CD4-positive, alpha-beta T cell treated with Interleukin-17A for 4 hours (primary cell): ENCODE results near the gene CDC42BPB.

Experiments
- DNase-seq: peaks from one replicate; pipeline ENCODE4 v3.0.0-alpha.2; 2020; ENCODE audit warnings: mixed read lengths

Gene CDC42BPB

DNA sequence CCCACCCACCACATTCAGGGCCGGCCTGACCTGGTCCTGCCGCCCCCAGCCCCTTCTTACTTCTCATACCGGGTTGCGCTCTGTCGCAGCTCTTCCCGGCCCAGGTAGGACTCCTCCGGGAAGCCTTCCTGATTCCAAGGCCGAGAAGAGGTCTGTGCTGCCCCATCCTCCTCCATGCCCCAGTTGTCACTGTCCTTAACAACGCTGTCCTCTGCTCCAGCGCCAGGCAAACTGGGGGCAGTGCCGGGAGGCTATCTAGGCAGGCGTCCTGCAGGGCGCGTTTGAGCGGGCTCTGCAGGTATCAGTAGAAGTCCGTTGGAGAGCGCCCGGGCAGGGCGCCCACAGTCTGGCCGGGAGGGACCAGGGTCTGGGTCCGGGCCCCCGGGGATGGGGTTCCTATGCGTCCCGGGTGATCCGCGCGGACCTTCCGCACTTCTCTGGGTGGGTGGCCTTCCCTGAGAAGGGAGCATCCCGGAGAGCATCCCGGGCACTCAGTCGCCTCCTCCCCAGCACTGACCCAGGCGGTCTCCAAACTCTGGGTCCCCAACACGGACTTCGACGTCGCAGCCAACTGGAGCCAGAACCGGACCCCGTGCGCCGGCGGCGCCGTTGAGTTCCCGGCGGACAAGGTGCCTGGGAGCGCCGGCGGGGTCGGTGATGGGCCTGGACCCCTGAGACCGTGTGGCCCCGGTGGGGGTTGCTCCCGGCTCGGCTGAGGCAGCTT is 134.0 kb downstream of the CDC42BPB start:
- no peak for DNase-seq

DNA sequence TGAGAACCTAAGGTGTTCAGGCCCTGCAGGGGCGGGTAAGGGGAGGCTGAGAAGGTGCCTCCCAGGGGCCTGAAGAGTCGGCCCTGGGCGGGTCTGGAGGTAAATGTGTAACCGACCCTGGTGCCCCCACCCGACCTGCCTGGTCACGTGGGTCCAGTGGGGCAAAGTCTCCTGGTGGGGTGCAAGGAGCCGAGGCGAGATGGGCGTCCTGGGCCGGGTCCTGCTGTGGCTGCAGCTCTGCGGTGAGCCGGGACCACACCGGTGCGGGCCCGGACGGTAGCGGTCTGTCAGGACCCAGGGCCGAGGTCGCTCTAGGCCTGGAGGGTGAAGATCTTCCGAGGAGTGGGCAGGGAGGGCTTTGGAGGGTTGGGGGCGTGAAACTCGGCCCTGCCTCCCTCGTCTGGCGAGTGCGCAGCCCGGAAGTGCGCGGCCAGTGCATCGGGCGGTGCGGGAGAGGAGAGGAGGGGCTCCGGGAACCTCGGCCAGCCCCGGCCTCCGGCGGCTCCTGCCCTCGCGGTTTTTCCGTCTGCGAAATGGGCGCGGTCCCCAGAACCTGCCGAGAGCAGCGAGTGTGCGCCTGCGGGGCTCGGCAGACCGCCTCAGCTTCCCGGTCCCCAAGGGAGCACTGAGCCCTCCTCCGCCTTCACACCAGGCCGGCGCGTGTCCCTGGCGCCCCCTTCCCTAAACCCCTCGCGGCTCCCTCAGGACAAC is 134.7 kb downstream of the CDC42BPB start, which contains the start of gene AMN:
TSS of gene AMN (plus strand) at position 174 of the 711 bp plus-strand sequence. CDS start at position 200, 26 bp downstream.
- no peak for DNase-seq

DNA sequence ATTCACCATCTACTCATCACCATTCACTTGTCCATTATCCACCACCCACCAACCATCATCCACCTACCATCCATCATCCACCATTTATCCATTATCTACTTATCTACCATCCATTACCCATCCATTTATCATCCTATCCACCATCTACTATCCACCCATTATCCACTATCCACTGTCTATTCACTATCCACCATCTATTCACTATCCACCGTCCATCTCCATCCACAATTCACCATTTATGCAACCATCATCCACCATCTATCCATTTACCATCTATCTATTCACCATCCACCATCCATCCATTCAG is 136.4 kb downstream of the CDC42BPB start:
- no peak for DNase-seq

DNA sequence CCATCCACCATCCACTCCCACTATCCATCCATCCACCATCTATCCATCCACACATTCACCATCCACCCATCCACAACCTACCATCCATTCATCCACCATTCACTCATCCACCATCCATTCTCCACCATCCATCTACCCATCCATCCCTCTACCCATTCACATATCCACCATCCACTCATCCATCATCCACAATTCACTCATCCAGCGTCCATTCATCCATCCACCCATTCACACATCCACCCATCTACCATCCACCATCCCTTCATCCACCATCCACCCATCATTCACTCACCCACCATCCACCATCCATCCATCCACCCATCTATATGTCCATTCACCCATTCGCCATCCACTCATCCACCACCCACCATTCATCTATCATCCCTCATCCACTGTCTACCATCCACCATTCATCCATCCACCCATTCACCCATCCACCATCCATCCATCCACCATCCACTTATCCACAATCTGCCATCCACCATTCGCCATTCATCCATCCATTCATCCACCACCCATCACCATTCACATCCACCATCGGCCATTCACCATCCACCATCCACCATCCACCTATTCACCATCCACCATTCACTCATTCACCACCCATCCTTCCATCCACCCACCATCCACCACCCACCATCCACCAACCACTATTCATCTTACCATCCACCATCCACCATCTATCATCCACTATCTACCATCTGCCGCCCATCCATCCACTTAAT is 136.9 kb downstream of the CDC42BPB start:
- no peak for DNase-seq

DNA sequence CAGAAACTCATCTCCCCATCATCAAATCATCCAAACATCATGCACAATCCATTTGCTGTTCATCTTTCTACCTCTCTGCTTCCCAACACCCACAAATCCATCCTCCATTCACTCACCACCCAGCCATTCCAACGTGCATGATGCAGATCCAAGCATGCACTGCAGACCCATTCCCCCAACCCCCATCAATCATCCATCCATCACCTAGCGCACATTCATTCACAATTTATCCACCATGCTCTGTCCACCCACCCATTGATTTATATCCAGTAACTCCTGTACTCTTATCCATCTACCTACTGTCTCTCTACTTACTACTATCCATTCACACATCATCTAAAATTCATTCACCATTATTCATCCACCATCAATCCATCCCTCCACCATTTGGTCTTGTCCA is 138.9 kb downstream of the CDC42BPB start:
- DNase-seq, result no peak

DNA sequence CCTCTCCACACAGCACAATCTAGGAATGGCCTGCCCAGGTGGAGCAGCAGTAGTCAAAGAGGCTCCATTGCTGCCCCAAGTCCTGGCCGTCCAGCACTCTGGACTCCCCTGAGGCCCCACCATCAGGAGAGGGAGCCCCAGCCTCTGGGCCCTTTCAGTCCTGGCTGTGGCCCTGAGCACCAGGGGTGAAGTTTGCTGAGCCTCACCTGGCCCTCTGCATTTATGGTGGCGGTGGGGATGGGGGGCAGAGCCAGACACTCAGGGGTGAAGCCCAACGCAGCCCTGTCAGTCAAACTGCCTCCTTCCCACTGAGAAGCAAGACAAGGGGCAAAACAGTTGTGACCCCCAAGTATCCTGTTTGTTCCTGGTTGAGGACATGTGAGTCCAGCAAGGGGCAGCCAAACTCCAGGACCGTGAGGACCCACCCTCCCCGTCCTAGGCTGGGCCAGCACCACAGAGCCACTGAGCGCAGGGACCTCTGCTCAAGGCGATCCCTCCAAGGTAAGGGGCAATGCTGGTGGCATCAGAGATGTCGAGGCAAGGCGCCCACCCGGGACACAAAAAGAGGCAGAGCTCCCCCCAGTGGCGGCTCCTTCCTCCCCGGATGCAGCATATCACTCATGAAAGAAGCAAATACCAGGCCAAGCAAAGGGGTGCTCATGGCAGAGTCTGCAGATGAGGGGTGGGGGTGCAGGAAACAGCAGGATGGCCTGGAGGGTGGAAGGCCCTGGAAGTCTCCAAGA is 139.7 kb downstream of the CDC42BPB start:
- peak; percentile 74 for DNase-seq

DNA sequence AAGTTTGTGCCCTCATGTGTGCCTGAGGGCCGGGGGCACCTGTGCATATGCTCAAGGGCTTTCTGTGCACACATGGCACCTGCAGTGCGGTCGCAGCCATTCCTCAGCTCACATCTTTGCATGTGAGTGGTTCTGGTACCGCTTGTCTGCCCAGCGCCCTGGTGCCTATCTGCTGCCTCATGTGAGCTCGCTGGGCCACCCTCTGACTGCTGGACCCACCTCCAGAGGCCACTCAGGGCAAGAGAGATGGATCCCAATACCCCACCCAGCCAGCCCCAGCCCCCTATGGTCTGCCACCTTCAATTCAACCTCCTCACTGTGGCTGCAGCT is 140.3 kb downstream of the CDC42BPB start:
- no peak for DNase-seq

DNA sequence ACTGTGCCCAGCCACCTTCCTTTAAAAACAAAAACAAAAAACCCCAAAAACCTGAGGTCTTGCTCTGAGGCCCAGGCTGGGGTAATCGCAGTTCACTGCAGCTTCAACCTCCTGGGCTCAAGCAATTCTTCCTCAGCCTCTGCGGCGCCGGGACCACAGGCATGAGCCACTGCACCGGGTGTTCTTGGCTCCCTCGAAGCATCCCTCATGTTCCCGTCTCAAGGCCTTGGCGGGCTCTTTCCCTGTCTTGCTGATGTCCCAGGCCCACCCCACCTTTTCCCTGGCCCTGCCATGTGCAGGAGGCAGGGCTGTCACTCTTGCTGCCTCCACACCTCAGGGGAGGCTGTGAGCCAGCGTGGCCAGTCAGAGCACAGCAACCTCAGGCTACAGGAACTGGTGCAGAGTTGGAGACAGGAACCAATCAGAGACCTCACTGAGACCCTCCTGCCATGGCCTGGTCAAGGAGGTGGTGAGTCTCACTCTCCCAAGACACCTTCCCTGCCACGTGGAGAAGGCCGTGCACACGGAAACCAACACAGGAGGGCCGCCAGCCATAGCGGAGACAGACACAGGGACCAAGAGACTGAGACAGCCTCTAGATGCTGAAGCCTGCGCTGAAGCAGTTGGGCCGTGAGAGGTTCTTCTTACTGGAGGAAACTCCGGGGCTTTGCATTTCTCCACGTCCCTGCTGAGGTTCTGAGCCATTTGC is 140.8 kb downstream of the CDC42BPB start:
- DNase-seq, result no peak

DNA sequence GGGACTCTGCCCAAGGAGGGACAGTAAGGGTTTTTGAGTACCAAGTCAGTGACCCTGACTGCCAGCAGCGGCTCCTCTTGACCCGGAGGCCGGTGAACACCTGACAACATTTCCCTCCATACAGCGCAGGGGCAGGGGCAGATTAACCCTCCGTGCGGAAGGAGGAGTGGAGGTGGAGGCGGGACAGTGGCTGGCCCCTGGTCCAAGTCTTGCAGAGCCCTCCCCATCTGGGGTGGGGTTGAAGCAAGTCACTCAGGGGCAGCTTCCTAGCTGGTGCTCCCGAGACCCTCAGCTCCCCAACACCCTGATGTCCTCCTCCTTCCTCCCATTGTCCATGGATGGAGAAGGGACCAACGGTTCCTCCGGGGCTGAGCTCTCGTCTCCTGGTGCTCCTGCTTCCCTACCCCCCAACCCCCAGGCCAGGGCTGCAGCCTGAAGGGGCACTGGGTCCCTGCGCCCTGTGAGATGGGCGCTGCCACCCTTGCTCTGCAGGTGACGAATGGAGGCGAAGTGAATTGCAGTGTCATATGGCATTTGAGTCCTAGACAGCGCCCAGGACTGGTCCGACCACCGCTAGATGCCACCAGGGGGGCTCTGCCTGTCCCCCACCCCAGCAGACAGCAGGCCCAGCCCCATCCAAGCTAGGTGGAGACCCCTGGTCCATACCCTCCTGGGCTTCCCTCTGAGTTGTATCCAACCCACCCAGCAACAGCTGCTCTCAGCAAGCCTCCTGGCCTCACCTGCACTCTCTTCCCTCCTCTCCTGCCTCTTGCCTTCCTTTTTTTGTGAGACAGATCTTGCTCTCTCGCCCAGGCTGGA is 141.8 kb downstream of the CDC42BPB start:
- DNase-seq, result no peak

DNA sequence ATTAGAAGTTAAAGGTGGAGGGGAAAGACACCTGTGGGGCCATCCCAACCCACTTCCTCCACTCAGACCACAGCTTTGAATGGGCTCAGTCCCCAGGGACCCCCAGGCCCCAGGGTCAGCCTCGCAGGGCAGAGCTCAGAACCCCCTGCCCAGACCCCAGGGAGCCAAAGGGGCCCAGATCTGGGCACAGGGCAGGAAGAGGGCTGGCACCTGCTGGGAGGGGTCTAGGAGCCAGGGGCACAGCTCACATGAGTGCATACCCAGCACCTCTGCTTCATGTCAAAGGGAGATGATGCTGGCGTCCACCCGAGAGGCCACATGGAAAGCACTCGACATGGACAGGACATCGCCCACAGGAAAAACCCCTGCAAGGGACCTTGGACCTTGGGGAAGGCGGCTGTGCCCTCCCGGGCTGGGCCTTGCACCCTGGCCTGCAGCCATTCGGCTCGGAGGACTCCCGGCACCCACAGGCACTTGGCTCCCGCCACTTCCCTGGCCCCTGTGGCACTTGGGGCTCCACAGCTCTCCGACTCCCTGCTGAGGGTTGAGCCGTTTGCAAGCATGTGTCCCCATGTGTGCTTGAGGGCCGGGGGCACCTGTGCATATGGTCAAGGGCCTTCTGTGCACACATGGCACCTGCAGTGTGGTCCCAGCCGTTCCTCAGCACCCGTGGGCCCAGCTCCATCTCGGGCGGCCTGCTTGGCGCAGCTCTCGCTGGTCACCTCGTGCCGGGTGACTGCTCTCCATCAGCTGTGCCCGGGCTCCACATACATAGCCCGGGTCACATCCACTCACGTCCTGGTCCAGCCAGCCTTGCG is 142.7 kb downstream of the CDC42BPB start:
- no peak for DNase-seq

DNA sequence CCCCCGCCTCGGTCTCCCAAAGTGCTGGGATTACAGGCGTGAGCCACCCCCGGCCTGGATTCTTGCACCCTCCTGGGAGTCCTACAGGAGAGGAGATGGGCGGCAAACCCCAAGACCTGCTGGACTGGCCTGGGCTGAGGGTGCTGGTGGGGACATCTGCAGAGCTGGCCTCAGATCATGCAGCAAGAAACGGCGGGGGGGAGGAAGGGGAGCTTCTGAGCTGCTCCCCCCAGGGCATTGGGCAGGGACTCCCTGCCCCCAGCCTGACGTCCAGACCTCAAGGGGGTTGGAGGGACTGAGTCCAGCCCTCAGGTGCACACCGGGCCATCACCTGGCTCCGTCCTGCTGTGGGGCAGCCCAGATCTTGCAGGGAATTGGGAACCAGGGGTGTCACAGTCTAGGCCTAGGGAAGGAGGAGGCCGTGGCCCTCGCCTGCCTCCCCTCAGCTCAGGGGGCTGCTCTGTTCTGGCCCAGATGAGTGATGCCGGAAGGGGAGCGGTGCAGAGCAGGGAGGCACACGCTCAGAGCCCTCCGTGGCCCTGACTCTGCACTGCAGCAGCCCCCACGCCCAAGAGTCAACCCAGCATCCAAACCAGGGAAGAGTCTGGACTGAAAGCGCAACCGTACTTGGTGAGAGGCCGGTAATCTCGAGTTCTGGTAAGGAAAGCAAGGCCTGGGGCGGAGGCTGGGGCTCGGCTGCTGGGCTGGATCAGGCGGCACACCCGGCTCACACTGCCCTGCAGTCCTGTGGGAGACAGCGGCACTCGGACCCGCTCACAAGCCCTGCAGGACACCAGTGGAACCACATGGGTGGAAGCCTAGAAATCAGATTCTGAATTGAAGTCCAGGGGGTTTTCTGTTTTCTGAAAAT is 143.8 kb downstream of the CDC42BPB start:
- no peak for DNase-seq

DNA sequence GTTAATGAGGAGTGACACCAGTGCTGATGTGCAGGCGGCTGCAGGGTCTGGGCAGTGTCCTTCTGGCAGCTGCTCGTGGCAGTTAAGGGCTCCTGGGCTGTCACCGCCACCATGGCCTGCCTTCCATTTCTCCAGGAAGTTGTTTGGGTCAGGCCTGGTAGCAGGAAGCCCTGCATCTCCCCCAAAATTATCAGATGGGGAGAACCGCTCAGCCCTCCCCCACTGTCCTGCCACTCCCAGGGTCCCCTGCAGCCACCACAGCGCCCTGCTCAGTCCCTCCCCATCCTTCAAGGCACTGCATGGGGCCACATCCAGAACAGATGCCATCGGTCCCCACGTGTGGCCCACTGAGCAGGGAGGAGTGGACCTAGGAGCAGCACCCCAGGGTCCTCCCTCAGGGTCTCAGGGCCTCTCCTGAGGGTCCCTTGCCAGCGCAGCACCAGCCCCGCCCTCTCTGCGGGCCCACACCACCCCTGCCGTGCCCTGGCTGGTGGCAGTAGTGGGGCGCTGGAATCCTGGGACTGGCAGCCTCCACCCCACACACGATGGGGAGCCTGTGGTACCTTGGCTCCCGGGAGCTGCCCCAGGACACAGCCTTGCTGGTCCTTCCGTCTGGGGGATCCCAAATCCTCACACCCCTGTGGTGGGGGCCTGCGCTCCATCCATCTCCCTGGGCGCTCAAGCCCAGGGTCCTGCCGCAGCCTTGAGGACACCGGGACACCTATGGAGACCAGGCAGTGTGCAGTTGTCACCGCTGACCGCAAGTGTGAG is 145.2 kb downstream of the CDC42BPB start:
- DNase-seq, result no peak

DNA sequence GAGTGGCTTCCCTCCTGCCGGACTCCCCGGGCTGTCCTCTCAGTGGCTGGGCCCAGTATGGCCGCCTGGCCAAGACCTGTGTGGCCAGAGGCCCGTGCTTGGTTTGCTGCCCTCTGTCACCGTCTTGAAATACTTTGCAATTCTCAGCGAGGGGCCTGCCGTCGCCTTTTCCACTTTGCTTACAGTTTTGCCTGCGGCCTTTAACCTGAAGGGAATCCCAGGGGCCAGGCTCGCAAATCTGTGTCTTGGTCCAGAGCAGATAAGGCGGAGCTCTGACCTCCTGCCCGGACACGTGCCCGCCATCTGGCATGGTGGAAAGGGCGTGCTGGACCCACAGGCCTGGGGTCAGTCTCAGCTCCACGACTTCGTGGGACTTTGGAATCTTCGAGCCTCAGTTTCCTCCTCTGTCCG is 145.8 kb downstream of the CDC42BPB start:
- no peak for DNase-seq

DNA sequence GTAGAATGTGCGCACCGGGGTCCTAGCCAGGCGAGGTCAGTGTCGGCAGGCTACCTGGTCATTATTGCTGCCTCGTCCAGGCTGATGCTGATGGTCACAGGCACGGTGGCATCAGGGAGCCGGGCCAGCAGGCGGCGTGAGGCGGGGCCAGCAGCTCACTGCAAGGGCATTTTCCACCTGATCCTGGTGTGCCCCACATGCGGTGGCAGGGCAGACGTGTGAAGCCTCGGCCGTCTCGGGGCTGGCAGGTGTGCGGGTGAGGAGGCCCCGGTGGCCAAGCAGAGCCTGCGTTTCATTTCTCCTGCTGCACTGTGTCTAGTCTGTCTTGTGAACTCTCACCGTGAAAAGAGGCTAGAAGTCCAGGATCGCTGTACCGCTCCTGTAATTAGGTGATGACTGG is 146.9 kb downstream of the CDC42BPB start:
- no peak for DNase-seq

DNA sequence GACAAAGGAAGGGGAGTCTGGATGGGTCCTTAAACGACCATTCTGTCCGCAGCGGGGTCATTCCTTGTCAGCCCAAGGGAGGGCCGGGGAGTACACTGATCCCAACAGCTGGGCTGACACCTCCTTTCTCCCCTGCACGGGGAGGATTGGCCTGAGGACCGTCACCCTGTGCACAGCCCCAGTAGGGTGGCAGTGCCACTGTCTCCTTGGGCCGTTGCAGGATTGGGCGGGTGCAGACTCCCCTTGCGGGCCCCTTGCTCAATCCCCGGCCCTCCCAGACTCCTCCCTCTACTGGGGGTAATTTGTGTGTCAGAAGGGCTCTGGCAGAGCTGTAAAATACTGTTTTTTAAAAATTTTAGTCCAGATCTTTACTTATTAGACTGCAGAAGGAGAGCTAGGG is 147.4 kb downstream of the CDC42BPB start:
- no peak for DNase-seq

DNA sequence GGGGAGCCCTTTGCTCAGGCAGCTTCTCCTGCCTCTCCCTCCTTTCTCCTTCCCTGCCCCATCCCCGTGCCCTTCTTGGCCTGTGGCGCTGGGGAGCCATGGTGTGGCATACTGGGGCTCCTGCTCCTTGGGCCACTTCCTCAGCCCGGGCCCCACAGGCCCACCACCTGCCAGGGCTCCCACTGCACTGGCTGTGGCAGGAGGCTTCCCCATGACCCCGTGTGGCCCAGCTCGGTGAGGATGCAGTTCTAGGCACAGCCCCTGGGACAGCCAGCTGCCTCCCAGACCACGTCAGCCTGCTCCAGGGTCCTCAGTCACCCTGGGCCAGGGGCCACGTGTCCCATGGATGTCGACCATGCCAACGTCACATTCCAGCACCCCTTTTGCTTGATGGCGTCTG is 147.9 kb downstream of the CDC42BPB start:
- no peak for DNase-seq

DNA sequence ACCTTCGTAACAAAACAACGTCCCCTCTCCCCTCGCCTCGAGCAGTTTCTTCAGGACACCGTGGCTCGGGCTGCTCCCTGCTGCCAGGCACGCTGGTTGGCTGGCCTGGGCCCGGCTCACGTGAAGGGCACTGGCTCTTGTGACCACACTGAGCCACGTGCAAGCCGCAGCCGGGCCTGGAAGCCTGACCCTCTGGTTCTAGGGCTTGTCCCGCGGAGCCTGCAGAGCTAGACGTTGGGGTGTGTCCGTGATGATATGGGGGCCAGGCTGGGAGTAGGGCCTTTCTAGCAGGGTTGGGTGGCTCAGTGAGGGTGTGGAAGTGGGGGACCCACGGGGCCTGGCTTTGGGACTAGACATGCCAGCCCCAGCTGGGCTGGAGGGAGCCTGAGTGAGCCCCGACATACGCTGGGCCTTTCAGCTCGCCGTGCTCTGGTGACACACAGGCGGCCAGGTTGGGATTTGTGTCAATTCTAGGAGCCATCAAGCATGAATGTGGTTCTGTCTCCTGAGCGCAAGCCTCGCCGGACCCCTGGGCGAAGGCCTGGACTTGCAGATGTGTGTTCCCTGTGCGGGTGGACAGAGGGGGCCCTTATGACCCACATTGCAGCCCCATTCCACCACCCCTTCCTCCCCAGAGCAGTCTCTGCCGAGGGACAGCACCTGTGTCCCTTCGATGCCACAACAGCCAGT is 148.4 kb downstream of the CDC42BPB start:
- DNase-seq, result no peak

DNA sequence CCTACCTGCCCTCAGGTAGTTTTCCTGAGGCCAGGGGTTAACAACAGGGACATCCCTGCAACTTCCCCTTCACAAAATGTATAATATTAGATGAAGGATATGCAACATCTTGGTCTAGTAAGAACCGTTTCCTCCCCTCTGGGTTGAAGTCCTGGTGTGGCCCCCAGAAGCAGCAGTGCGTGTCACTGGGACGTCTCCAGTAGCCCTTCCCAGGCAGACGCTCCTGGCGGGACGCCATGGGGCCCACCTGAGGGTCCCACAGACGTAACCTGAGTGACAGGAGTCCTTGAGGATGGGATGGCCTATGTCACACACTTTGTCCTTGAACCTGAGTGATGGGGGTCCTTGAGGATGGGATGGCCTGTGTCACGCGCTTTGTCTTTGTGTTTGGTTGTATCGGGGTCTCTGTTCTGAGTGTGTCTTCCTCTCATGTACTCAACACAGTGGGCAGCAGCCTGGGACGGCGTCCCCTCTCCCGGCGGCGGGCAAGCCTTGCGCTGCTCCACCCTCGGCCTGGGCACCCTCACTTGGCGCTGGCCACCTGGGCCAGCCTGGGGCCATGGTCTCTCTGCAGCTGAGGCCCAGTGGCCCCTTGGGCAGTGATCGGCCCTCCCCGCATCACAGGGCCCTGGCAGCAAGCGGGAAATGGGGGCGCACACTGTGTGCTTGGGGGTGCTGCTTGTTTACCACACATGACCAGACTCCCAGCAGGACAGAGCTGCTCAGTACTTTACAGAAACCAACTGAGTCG is 149.2 kb downstream of the CDC42BPB start:
- DNase-seq, result no peak
